ENCODE results near the gene PHF12. TPM values are rescaled to one million over a fixed set of nuclear protein-coding genes. Genes with fewer than 3 reads are reported as not detected.
A peak's percentile ranks its signal among the peaks of the same experiment; 100 is the strongest.

PHF12 gene
- total RNA-seq, 1 experiment from 2014 or later = 79.1 TPM

GRCh38 chr17:28900986-28901726 lies 50.2 kb downstream of the PHF12 start:
- no peaks in the 10 kb centered on the region; the same call in 1 of the 2 replicates for H3K36me3 ChIP-seq (ENCODE audit: control insufficient read depth, insufficient read depth, low read length)
- TF ChIP-seq REST (IDR thresholded peaks at IDR 0.05; ENCODE audit: insufficient read depth in 1 of 2, low read depth in 2 of 2, low read length in 1 of 2) (no peak), SIN3A (IDR thresholded peaks at IDR 0.05; ENCODE audit: borderline replicate concordance, insufficient read depth, low read depth, low read length) (no peak), CTCF (IDR thresholded peaks at IDR 0.05) (no peak)
- in situ Hi-C loops (cut with HindIII; ENCODE audit: low pct_unique_long_range_greater_than_20kb, low sequenced_read_pairs) = no loop called here
- ChIA-PET POLR2A (interaction anchor here (0.5 kb wide), 1 partner anchor 155 kb away, joined by 14 read pairs; no protein-coding TSS in a partner anchor), CTCF (no interaction called here)
- intact Hi-C loops (cut with micrococcal nuclease; ENCODE audit: unreplicated experiment) = loop anchor here (10.0 kb wide), 2 partner anchors 56 to 176 kb away; partner anchors contain the start of genes FAM222B, NEK8 and TLCD1
- peaks cover 16% of the 10 kb centered on the region for H3K4me1 ChIP-seq (ENCODE audit: control insufficient read depth, insufficient read depth, low read length)
- no peaks in the 10 kb centered on the region for H3K9me3 ChIP-seq (ENCODE audit: control insufficient read depth, insufficient read depth, low read depth, low read length)
- no TSS peak for BruUV-seq (replicated peaks)
- ATAC-seq (no peak), DNase-seq (ENCODE audit: low read depth, low spot score) (no peak)
- H3K27ac ChIP-seq (ENCODE audit: low read length) = no peak overlapping the region
- no peak overlapping the region for H3K4me3 ChIP-seq (ENCODE audit: low read depth in 2 of 2, low read length in 2 of 2)
- no peaks in the 10 kb centered on the region for H3K27me3 ChIP-seq (ENCODE audit: control insufficient read depth, insufficient read depth, low read length)

- no peak for ATAC-seq
- TF ChIP-seq POLR2AphosphoS5 (IDR thresholded peaks at IDR 0.05; ENCODE audit: low read depth, low read length) (no peak), SIN3A (IDR thresholded peaks at IDR 0.05; ENCODE audit: borderline replicate concordance, insufficient read depth, low read depth, low read length) (no peak)
- ChIA-PET POLR2A (interaction anchor here (0.6 to 0.7 kb wide), 2 partner anchors 114 to 150 kb away, joined by 5 to 7 read pairs; no protein-coding TSS in a partner anchor), CTCF (interaction anchor here (0.7 kb wide), 1 partner anchor 10 kb away, joined by 3 read pairs; no protein-coding TSS in a partner anchor)
- DNase-seq (ENCODE audit: low read depth, low spot score) = no peak
- in situ Hi-C loops (cut with HindIII; ENCODE audit: low pct_unique_long_range_greater_than_20kb, low sequenced_read_pairs) = no loop called here
- Histone ChIP-seq H3K36me3 (ENCODE audit: control insufficient read depth, insufficient read depth, low read length) (no peaks in the 10 kb centered on the region; the same call in 1 of the 2 replicates), H3K27ac (ENCODE audit: low read length) (no peak overlapping the region), H3K27me3 (ENCODE audit: control insufficient read depth, insufficient read depth, low read length) (no peaks in the 10 kb centered on the region), H3K9me3 (ENCODE audit: control insufficient read depth, insufficient read depth, low read depth, low read length) (no peaks in the 10 kb centered on the region), H3K4me1 (ENCODE audit: control insufficient read depth, insufficient read depth, low read length) (peaks cover 18% of the 10 kb centered on the region), H3K4me3 (ENCODE audit: low read depth in 2 of 2, low read length in 2 of 2) (no peak overlapping the region)
- intact Hi-C loops (cut with micrococcal nuclease; ENCODE audit: unreplicated experiment) = no loop called here
- no TSS peak for BruUV-seq (replicated peaks)
These were observed 52.0 kb downstream of the PHF12 start for GRCh38 chr17:28899212-28899815.

GRCh38 chr17:28898527-28898955 lies 52.8 kb downstream of the PHF12 start:
- CTCF ChIA-PET = interaction anchor here (1.0 kb wide), 1 partner anchor 135 kb away, joined by 3 read pairs; no protein-coding TSS in a partner anchor
- POLR2A ChIA-PET = no interaction called here

More at GRCh38 chr17:28898527-28898955, 52.8 kb downstream of the PHF12 start:
- H3K4me3 ChIP-seq (ENCODE audit: low read depth in 2 of 2, low read length in 2 of 2) = no peak overlapping the region
- DNase-seq (ENCODE audit: low read depth, low spot score) (no peak), ATAC-seq (no peak)
- no TSS peak for BruUV-seq (replicated peaks)
- no peaks in the 10 kb centered on the region; the same call in 1 of the 2 replicates for H3K36me3 ChIP-seq (ENCODE audit: control insufficient read depth, insufficient read depth, low read length)
- intact Hi-C loops (cut with micrococcal nuclease; ENCODE audit: unreplicated experiment) (no loop called here), in situ Hi-C loops (cut with HindIII; ENCODE audit: low pct_unique_long_range_greater_than_20kb, low sequenced_read_pairs) (no loop called here)
- H3K9me3 ChIP-seq (ENCODE audit: control insufficient read depth, insufficient read depth, low read depth, low read length) = no peaks in the 10 kb centered on the region
- H3K27me3 ChIP-seq (ENCODE audit: control insufficient read depth, insufficient read depth, low read length) = no peaks in the 10 kb centered on the region
- H3K27ac ChIP-seq (ENCODE audit: low read length) = peak overlapping the region; percentile 83
- TF ChIP-seq POLR2AphosphoS5 (IDR thresholded peaks at IDR 0.05; ENCODE audit: low read depth, low read length) (no peak), SIN3A (IDR thresholded peaks at IDR 0.05; ENCODE audit: borderline replicate concordance, insufficient read depth, low read depth, low read length) (no peak), REST (IDR thresholded peaks at IDR 0.05; ENCODE audit: insufficient read depth in 1 of 2, low read depth in 2 of 2, low read length in 1 of 2) (no peak), CTCF (IDR thresholded peaks at IDR 0.05) (no peak), TCF7L2 (IDR thresholded peaks at IDR 0.05; ENCODE audit: low read depth, low read length) (no peak)
- peaks cover 18% of the 10 kb centered on the region for H3K4me1 ChIP-seq (ENCODE audit: control insufficient read depth, insufficient read depth, low read length)
